ENCODE data around the gene STX1B.
A peak's percentile ranks its signal among the peaks of the same experiment; 100 is the strongest.
"Not testable (repeated sequence)": the region's sequence is repeated elsewhere in the genome, so short reads cannot be mapped to it uniquely, and the experiment has no call there.

Gene STX1B

GRCh38 chr16:30947859-30948666, 62.4 kb downstream of the STX1B start:
- DNase-seq (ENCODE audit: low read depth): peak; percentile 63
- peak overlapping the region; percentile 76 for H3K4me3 ChIP-seq (ENCODE audit: low read depth, low read length)
- no peak for TF ChIP-seq CTCF (IDR thresholded peaks at IDR 0.05; ENCODE audit: control insufficient read depth, extremely low read depth, insufficient read depth)

- H3K4me3 ChIP-seq (ENCODE audit: low read depth, low read length): no peak overlapping the region
- TF ChIP-seq CTCF (IDR thresholded peaks at IDR 0.05; ENCODE audit: control insufficient read depth, extremely low read depth, insufficient read depth): no peak
- no peak for DNase-seq (ENCODE audit: low read depth)
Measured at GRCh38 chr16:30947541-30947858, 62.9 kb downstream of the STX1B start.

- H3K4me3 ChIP-seq (ENCODE audit: low read depth, low read length): no peak overlapping the region
- DNase-seq (ENCODE audit: low read depth): no peak
- no peak for TF ChIP-seq CTCF (IDR thresholded peaks at IDR 0.05; ENCODE audit: control insufficient read depth, extremely low read depth, insufficient read depth)
Measured at GRCh38 chr16:30946671-30947540, 63.5 kb downstream of the STX1B start.

- TF ChIP-seq CTCF (IDR thresholded peaks at IDR 0.05; ENCODE audit: control insufficient read depth, extremely low read depth, insufficient read depth): no peak
Measured at GRCh38 chr16:30944352-30944751, 66.1 kb downstream of the STX1B start.

GRCh38 chr16:30942426-30942806, 68.0 kb downstream of the STX1B start:
- TF ChIP-seq CTCF (IDR thresholded peaks at IDR 0.05; ENCODE audit: control insufficient read depth, extremely low read depth, insufficient read depth): no peak
- no peak for DNase-seq (ENCODE audit: low read depth)
- no peak overlapping the region for H3K4me3 ChIP-seq (ENCODE audit: low read depth, low read length)

More at GRCh38 chr16:30944352-30944751, 66.1 kb downstream of the STX1B start:
- DNase-seq (ENCODE audit: low read depth): no peak
- no peak overlapping the region for H3K4me3 ChIP-seq (ENCODE audit: low read depth, low read length)

DNA sequence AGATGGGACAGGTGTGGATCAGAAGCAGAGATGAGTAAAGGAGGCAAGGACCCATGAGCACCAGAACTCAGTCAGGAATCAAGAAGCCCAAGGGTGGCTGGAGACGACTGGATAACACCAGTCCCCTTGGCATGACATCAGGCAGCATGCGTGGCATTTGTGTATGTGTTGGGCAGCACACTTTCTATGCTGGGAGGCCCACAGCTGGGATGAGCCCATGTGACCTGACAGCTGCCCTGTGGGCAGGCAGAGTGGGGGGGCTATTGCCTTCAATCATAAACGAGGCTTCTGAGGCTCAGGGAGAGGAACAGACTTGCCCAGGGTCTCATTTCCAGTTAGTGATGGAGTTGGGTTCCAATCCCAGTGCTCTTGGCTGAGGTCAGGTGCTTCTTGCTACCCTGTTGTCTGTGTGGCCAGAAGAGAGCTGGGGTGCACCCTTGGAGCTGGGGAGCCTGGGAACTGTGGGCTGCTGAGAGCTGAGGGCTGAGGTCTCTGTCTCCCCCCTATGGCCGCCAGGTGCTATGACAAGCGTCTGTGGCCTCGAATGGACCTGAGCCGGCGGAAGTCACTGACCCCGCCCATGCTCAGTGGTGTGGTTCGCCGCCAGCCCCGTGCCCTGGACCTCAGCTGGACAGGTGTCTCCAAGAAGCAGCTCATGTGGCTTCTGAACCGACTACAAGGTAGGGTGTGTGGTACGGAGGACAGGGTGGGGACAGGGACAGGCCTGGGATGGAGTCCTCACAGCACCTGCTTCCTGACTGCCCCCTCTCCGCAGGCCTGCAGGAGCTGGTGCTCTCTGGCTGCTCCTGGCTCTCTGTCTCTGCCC, 68.6 kb downstream of the STX1B start:
- no peak for DNase-seq (ENCODE audit: low read depth)
- no peak overlapping the region for H3K4me3 ChIP-seq (ENCODE audit: low read depth, low read length)
- peak; percentile 84 for TF ChIP-seq CTCF (IDR thresholded peaks at IDR 0.05; ENCODE audit: control insufficient read depth, extremely low read depth, insufficient read depth)

- not testable (repeated sequence) for H3K4me3 ChIP-seq (ENCODE audit: low read depth, low read length); DNase-seq (ENCODE audit: low read depth)
Measured at GRCh38 chr16:30939571-30939970, 70.9 kb downstream of the STX1B start.

Data from LNCaP clone FGC (cell line).